Neuron (in vitro differentiated cells): ENCODE results near the gene C20orf96.

Experiments used
- H2AFZ ChIP-seq: one replicate; pipeline ENCODE4 v1.6.1; 2013; ENCODE audit warnings: low read depth, mild to moderate bottlenecking, inconsistent platforms, low read length, moderate library complexity
- H3K27me3 ChIP-seq: one replicate; pipeline ENCODE4 v1.6.1; 2013; ENCODE audit warnings: low read length; ENCODE audit not compliant: insufficient read depth
- H3K36me3 ChIP-seq: one replicate; pipeline ENCODE4 v1.6.1; 2013; ENCODE audit warnings: low read length; ENCODE audit not compliant: insufficient read depth
- H3K4me1 ChIP-seq: one replicate; pipeline ENCODE4 v1.6.1; 2013; ENCODE audit warnings: low read length; ENCODE audit not compliant: insufficient read depth
- H3K4me3 ChIP-seq: 2 replicates; pipeline ENCODE4 v1.5.1; 2013; ENCODE audit warnings: mild to moderate bottlenecking, low read length, moderate library complexity
- H3K9me3 ChIP-seq: one replicate; pipeline ENCODE4 v1.6.1; 2013; ENCODE audit warnings: low read length

C20orf96 gene

DNA sequence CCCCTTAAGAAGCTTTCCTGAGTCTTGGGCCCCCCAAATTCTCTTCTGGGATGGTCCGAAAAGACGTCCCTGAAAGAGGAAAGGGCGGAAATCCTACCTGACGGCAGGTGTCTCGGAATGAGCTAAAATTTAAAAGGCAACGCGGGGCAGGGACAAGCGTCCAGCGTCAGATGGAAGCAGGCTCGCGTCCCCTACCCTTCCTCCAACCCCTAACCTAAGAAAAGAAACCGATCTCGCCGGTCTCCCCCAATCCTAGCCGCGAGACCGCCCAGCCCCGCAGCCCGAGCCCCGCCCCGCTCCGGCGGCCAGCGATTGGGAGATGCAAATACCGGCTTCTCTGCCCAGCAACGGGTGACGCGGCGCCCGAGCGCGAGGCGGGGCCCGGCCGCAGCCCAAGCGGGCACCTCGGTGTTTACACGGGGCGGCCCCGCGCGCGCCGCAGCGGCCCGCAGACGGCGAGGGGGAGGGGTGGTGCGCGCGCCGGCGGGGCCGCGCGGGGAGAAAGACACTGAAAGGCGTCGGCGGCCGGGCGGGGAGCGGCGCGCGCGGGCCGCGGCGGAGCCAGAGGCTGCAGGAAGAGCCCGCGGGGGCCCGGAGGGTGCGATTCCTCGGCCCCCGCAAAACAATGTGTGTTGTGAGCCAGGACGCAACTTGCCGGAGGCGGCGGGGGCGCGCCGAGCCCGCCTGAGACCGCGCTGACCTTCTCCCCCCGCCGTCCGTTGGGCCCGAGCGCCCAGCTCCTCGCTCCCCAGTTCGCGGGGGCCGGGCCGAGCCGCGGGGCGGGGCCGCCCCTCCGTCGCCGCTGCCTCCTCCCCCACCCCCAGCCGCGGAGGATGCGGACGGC, 34.7 kb upstream of the C20orf96 start, which contains the start of gene SOX12:
TSS of gene SOX12 (plus strand) at position 508 of the 844 bp plus-strand sequence. CDS start 373 bp downstream, outside the sequence.
- Histone ChIP-seq H3K9me3 (peaks cover 5% of the 10 kb centered on the region), H3K36me3 (peaks cover 17% of the 10 kb centered on the region), H2AFZ (no peak within 1 kb of the TSS)

DNA sequence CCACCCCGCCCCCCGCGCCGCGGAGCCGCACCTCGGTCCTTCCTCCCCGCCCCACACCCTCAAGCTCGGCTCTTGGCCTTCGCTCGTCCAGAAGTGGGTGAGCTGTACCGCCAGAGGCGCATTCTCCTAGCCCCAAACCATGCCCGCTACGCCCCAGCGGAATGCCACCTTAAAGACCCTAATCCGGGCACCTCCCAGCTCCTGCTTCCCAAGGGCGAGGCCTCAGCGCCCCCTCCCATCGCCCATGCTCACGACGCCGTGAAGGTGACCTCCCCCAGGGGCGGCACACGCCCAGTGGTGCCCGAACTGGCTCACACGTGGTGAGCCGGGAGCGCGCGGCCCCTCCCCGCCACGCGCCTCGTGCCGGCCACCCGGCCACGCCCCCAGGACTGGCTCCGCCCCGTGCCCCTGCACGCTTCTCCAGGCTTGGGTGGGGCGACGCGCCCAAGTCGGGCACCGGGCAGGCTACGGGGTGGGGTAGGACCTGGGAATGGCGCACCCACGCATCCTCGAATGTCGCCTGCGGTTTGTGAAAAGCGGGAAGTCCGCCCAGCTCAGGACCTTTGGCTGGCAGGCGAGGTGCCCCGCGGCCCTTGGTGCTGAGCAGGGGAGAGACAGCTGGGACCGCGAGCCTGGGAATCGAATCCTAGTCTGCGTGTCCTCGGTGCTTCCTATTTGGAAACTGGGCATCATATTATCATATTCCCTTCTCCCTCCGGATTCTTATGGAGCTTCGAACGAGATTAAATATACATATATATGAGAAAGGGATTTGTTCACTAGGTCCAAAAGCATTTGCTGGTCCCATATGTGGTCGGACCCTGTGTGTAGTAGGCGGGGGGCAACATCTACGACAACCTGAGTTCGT, 33.9 kb upstream of the C20orf96 start:
- no peaks in the 10 kb centered on the region for H3K27me3 ChIP-seq
- H3K9me3 ChIP-seq: peaks cover 5% of the 10 kb centered on the region
- H3K4me1 ChIP-seq: peaks cover 35% of the 10 kb centered on the region
- peaks cover 13% of the 10 kb centered on the region for H3K36me3 ChIP-seq
- peak overlapping the region; percentile 92 for H3K4me3 ChIP-seq
- no peak overlapping the region for H2AFZ ChIP-seq

More for the DNA sequence above, 34.7 kb upstream of the C20orf96 start, which contains the start of gene SOX12:
- peak within 1 kb of the TSS; percentile 92 for H3K4me3 ChIP-seq
- peaks cover 44% of the 10 kb centered on the region for H3K4me1 ChIP-seq
- H3K27me3 ChIP-seq: no peaks in the 10 kb centered on the region

DNA sequence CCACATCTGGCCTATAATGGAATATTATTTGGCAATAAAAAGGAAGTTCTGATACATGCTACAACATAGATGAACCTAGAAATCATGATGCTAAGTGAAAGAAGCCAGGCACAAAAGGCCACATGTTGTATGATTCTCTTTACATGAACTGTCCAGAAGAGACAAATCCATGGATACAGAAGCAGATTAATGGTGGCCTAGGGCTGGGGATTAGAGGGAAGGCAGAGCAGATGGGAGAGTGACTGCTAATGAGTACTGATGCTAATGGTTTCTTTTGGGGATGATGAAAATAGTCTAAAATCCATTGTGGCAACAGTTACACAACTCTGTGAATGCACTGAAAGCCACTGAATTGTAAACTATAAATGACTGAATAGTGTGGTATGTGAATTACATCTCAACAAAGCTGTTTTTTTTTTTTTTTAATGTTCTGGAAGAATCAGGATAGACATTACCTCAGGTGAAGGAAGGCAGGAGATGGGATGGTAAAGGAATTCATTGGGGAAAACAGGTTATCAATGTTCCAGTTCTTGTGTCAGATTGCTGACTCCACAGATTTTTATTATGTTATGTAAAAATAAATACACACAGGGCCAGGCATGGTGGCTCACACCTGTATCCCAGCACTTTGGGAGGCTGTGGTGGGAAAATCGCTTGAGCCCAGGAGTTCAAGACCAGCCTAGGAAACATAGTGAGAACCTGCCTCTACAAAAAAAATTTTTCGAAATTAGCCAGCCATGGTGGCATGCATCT, 25.9 kb upstream of the C20orf96 start:
- Histone ChIP-seq H2AFZ (no peak overlapping the region), H3K36me3 (peaks cover 8% of the 10 kb centered on the region), H3K4me1 (no peaks in the 10 kb centered on the region), H3K27me3 (no peaks in the 10 kb centered on the region), H3K9me3 (peaks cover 5% of the 10 kb centered on the region), H3K4me3 (no peak overlapping the region)

DNA sequence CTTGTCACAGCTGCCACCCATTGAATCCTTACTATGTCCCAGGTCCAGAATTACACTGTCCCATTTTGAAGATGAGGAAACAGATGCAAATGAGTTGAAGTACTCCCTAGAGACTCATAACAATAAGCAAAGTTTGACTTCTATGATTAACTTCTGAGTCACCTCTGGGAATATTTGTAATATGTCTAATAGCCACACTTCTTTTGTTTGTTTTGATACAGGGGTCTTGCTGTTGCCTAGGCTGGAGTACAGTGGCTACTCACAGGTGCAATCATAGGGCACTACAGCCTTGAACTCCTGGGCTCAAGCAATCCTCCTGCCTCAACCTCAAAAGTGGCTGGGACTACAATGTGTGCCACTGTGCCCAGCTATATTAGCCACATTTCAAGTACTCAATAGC, 23.4 kb upstream of the C20orf96 start:
- Histone ChIP-seq H3K9me3 (no peaks in the 10 kb centered on the region), H3K4me3 (no peak overlapping the region), H2AFZ (no peak overlapping the region), H3K27me3 (no peaks in the 10 kb centered on the region), H3K4me1 (peaks cover 9% of the 10 kb centered on the region), H3K36me3 (peaks cover 3% of the 10 kb centered on the region)

DNA sequence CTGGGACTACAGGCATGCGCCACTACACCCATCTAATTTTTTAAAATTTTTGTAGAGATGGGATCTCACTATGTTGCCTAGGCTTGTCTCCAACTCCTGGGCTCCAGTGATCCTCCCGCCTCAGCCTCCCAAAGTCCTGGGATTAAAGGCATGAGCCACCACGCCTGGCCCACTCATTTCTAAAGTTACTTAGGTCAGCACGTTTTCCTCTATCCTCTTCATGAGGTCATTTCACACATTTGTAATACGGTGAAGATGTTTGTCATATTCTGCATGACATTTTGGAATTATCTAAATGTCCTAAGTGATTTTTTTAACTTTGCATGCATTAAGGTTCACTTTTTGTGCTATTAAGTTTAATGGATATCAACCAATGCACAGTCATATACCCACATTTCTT, 22.9 kb upstream of the C20orf96 start:
- no peak overlapping the region for H2AFZ ChIP-seq
- H3K36me3 ChIP-seq: peaks cover 3% of the 10 kb centered on the region
- H3K9me3 ChIP-seq: no peaks in the 10 kb centered on the region
- no peak overlapping the region for H3K4me3 ChIP-seq
- H3K27me3 ChIP-seq: no peaks in the 10 kb centered on the region
- H3K4me1 ChIP-seq: peaks cover 12% of the 10 kb centered on the region

DNA sequence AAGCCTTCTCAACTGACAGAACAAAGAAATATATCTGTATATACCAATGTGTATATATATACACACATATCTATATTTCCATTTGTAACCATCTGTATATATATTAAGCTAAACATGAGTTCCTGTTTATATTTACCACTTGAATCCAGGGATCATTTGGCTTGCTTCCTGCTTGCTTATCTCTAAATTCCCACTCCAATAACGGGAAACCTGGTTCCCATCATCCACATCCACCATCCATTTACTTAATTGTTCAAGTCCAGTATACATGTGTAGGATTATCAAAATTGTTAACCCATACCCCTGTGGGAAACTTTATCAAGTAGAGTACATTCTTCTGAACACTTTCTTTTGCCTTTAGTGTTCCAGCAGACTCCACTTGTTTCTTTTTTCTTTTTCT, 22.3 kb upstream of the C20orf96 start:
- Histone ChIP-seq H3K27me3 (no peaks in the 10 kb centered on the region), H3K9me3 (no peaks in the 10 kb centered on the region), H2AFZ (no peak overlapping the region), H3K4me1 (peaks cover 12% of the 10 kb centered on the region), H3K36me3 (peaks cover 3% of the 10 kb centered on the region), H3K4me3 (no peak overlapping the region)

DNA sequence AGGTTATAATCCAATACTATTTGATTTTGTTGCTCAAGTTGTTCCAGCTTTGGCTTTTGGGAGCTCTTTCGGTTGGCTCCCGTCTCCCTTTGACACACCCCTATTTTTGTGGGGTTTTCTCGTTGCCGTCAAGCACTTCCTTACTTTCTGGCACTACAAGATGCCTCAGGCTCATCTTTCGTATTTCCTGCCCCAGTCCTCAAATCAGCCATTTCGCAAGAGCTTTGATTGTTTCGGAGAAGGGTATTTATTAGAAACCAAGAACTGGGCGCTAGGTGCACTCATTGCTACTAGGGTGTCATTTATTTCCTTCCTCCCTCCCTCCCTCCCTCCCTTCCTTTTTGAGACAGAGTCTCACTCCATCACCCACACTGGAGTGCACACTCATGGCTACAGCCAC, 21.5 kb upstream of the C20orf96 start:
- no peaks in the 10 kb centered on the region for H3K27me3 ChIP-seq
- peaks cover under 1% of the 10 kb centered on the region for H3K36me3 ChIP-seq
- peaks cover 12% of the 10 kb centered on the region for H3K4me1 ChIP-seq
- no peak overlapping the region for H3K4me3 ChIP-seq
- no peak overlapping the region for H2AFZ ChIP-seq
- H3K9me3 ChIP-seq: no peaks in the 10 kb centered on the region

DNA sequence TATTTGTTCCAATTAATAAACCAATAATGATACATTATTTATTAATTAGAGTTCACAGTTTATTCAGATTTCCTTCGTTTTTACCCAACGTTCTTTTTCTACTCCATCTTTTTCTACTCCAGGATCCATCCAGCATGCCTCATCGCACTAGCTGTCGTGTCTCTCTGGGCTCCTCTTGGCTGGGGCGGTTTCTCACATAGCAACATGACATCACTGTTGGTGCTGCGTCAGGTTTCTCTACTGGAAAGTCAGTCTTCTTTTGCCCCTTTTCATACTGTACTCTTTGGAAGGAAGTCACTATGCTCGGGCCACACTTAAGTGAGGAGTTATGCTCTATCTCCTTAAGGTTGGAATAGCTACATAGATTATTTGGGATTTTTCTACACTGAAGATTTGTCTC, 21.1 kb upstream of the C20orf96 start:
- H3K4me3 ChIP-seq: no peak overlapping the region
- H3K36me3 ChIP-seq: no peaks in the 10 kb centered on the region
- H3K9me3 ChIP-seq: no peaks in the 10 kb centered on the region
- H2AFZ ChIP-seq: no peak overlapping the region
- H3K27me3 ChIP-seq: no peaks in the 10 kb centered on the region
- H3K4me1 ChIP-seq: peaks cover 12% of the 10 kb centered on the region

DNA sequence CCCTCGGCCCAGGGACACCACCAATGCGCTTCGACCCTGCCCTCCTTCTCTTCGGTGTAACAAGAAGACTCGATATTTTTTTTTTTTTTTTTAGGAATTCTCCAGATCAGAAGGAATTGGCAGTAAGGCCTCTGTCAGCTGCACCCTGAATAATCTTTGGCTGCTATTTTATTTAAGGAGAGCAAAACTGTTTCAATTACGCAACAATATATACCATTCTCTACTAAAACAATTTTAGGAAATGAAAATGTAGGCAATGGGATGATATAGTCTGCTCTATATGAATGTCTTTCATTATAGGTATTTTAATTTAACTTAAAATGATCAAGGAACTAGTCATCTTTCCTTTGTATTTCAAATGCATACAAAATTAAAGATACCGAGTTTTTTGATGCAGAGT, 20.1 kb upstream of the C20orf96 start:
- H3K4me3 ChIP-seq: peak overlapping the region; percentile 45

DNA sequence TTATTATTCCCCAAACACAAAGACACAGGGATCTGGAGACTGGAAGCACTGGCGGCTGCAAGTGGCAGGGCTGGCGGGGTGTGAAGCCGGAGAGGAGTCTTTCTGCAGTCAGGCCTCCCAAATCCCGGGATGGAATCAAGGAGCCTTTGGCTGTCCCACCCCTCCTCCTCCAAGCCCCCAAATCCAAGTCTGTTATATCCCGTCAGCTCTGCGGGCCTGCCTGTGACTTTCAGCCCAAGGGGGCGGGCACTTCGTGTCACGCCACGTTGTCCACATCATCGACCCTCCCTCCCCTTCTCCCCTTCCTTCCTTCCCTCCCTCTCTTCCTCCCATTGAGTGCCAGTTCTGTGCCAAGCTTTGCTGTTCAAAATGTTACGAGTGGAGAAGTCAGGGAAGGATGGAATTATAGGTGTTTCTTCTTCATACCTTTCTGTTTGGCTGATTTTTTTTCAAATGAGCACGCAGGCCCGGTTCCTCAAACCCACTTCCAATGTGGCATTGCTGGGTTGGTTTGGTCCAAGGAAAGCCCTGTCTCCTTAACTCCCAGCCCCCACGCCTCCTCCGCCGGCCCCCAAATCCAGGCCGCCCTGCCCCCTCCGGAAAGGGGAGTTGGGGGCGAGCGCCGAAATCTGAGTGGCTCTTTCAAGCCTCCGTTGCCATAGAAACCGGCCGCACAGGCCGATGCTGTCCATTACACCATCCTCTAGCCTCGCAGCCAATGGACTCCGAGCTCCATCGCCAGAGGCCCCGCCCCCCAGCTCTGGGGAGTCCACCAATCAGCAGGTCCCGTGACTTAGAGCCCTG, 19.5 kb upstream of the C20orf96 start:
- Histone ChIP-seq H3K27me3 (no peaks in the 10 kb centered on the region), H3K4me1 (peaks cover 12% of the 10 kb centered on the region), H3K9me3 (no peaks in the 10 kb centered on the region), H3K4me3 (peak overlapping the region; percentile 57), H3K36me3 (no peaks in the 10 kb centered on the region), H2AFZ (peak overlapping the region; percentile 42)

More for the DNA sequence above, 20.1 kb upstream of the C20orf96 start:
- Histone ChIP-seq H3K9me3 (no peaks in the 10 kb centered on the region), H3K36me3 (no peaks in the 10 kb centered on the region), H3K27me3 (no peaks in the 10 kb centered on the region), H3K4me1 (peaks cover 12% of the 10 kb centered on the region), H2AFZ (peak overlapping the region; percentile 31)

DNA sequence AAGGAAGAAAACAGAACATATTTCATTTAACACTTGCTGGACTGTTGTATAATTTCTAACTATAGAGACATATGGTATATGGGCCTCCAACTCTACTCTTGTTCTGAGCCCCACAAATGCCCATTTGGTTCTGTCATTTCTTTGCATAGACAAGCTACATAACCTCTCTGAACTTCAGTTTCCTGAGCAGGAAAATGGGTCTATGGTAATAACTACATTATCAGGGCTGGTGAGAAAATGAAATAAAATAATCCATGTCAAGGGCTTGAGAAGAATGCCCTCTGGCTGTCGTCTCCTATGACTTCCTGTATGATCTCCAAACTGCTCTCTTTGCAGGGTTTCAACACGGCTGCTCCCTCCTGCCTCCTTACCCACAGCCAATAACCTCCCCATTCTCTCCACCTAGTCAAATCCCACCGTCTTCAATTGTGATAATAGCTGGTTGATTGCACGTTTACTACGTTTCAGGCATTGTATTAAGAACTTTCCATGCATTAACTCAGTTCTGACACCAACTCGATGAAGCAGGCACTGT, 18.8 kb upstream of the C20orf96 start:
- no peaks in the 10 kb centered on the region for H3K27me3 ChIP-seq
- no peaks in the 10 kb centered on the region for H3K36me3 ChIP-seq
- no peaks in the 10 kb centered on the region for H3K9me3 ChIP-seq
- H3K4me3 ChIP-seq: peak overlapping the region; percentile 57
- H2AFZ ChIP-seq: peak overlapping the region; percentile 42
- H3K4me1 ChIP-seq: peaks cover 12% of the 10 kb centered on the region
